H1 (cell line): ENCODE measurements around the gene KLC4. TPM values are rescaled to one million over a fixed set of nuclear protein-coding genes. Genes with fewer than 3 reads are reported as not detected.
A peak's percentile ranks its signal among the peaks of the same experiment; 100 is the strongest.

Source experiments
- CTCF ChIA-PET: fragments of 300-600 bp; sonication (Branson Sonifier 250); formaldehyde crosslinking; loops from one replicate; lab custom pipeline; 2021; ENCODE audit not compliant: partially characterized antibody; lab: Charles Lee
- POLR2A ChIA-PET: fragments of 300-600 bp; sonication (Branson Sonifier 250); formaldehyde crosslinking; loops from one replicate; lab custom pipeline; 2021; ENCODE audit warnings: inconsistent platforms; ENCODE audit not compliant: partially characterized antibody; lab: Charles Lee
- DNase-seq, 2 experiments: peaks; one replicate each; pipeline versions ENCODE4 v3.0.0 to v3.0.0-alpha.2; 2010 to 2022; ENCODE audit warnings: low spot score in 2 of 2, low read depth in 1 of 2, mixed read lengths in 1 of 2
- FAIRE-seq: peaks from 2 replicates; lab custom pipeline; 2011; peaks lifted over from hg19 to GRCh38; lab: Jason Lieb, UNC
- H2AFZ ChIP-seq: 2 replicates; pipeline ENCODE4 v1.8.1; 2012; ENCODE audit warnings: low read length, inconsistent platforms
- H2AK5ac ChIP-seq: 2 replicates; pipeline ENCODE4 v1.6.1; 2013; ENCODE audit warnings: low read depth, low read length
- H2BK120ac ChIP-seq: replicated peaks from 2 replicates; pipeline ENCODE3; 2013; ENCODE audit warnings: low read depth, low read length, inconsistent platforms
- H2BK12ac ChIP-seq: 2 replicates; pipeline ENCODE4 v1.6.1; 2013; ENCODE audit warnings: low read depth, low read length
- H2BK15ac ChIP-seq: 2 replicates; pipeline ENCODE4 v1.6.1; 2013; ENCODE audit warnings: low read length
- H2BK20ac ChIP-seq: 2 replicates; pipeline ENCODE4 v1.6.1; 2013; ENCODE audit warnings: low read length
- H2BK5ac ChIP-seq: 2 replicates; pipeline ENCODE4 v1.6.1; 2013; ENCODE audit warnings: low read depth, low read length
- H3K14ac ChIP-seq: 2 replicates; pipeline ENCODE4 v1.6.1; 2013; ENCODE audit warnings: inconsistent platforms; ENCODE audit not compliant: insufficient read length
- H3K18ac ChIP-seq: 2 replicates; pipeline ENCODE4 v1.6.1; 2013; ENCODE audit warnings: low read length; ENCODE audit errors: extremely low read depth
- H3K23ac ChIP-seq: 2 replicates; pipeline ENCODE4 v1.6.1; 2013; ENCODE audit warnings: inconsistent platforms; ENCODE audit not compliant: insufficient read length
- H3K23me2 ChIP-seq: 2 replicates; pipeline ENCODE4 v1.6.1; 2013; ENCODE audit warnings: low read depth, low read length
- H3K27ac ChIP-seq: 2 replicates; pipeline ENCODE4 v1.6.1; 2011; ENCODE audit warnings: low read depth, low read length, inconsistent platforms
- H3K27me3 ChIP-seq, 4 experiments: replicated peaks in 1 of 4; 1 replicate in 1 of 4; 2 replicates in 3 of 4; pipeline versions ENCODE4 v1.6.1 to v1.8.1; 2011 to 2013; ENCODE audit warnings: low read length in 3 of 4, mild to moderate bottlenecking in 3 of 4, inconsistent platforms in 2 of 4, mixed read lengths in 2 of 4, moderate library complexity in 1 of 4; ENCODE audit not compliant: control insufficient read depth in 3 of 4, insufficient read depth in 3 of 4; ENCODE audit errors: extremely low read depth in 1 of 4
- H3K36me3 ChIP-seq, 4 experiments: 2 replicates each; pipeline versions ENCODE4 v1.6.1 to v1.8.1; 2011 to 2013; ENCODE audit warnings: mild to moderate bottlenecking in 4 of 4, low read length in 3 of 4, moderate library complexity in 2 of 4, control low read depth in 1 of 4, inconsistent platforms in 1 of 4; ENCODE audit not compliant: insufficient read depth in 4 of 4, control insufficient read depth in 2 of 4
- H3K4ac ChIP-seq: replicated peaks from 2 replicates; pipeline ENCODE3; 2013; ENCODE audit warnings: low read length, low read depth, mixed read lengths, inconsistent platforms; ENCODE audit not compliant: insufficient read length
- H3K4me1 ChIP-seq, 4 experiments: replicated peaks in 1 of 4; 1 replicate in 1 of 4; 2 replicates in 3 of 4; pipeline versions ENCODE4 v1.6.1 to v1.8.1; 2011 to 2013; ENCODE audit warnings: low read length in 3 of 4, inconsistent platforms in 2 of 4, mixed read lengths in 1 of 4; ENCODE audit not compliant: insufficient read depth in 4 of 4, control insufficient read depth in 3 of 4
- H3K4me2 ChIP-seq, 2 experiments: 2 replicates each; pipeline versions ENCODE4 v1.6.1 to v1.8.1; 2011 to 2013; ENCODE audit warnings: low read depth in 2 of 2, low read length in 2 of 2, control low read depth in 1 of 2, inconsistent platforms in 1 of 2, mild to moderate bottlenecking in 1 of 2; ENCODE audit not compliant: insufficient read depth in 1 of 2
- H3K4me3 ChIP-seq, 4 experiments: fragments of 200-600, 300-600 bp in 1 of 4; sonication (generic), shearing (Covaris generic), sonication (Bioruptor Twin) in 1 of 4; 2 replicates each; pipeline versions ENCODE4 v1.5.1 to v1.8.1; 2011 to 2016; ENCODE audit warnings: low read length in 4 of 4, low read depth in 3 of 4, control low read depth in 2 of 4, inconsistent platforms in 2 of 4, mild to moderate bottlenecking in 2 of 4, mixed read lengths in 1 of 4, moderate library complexity in 1 of 4; ENCODE audit not compliant: insufficient read depth in 2 of 4; ENCODE audit errors: extremely low read depth in 1 of 4
- H3K56ac ChIP-seq: replicated peaks from 2 replicates; pipeline ENCODE3; 2013; ENCODE audit warnings: low read depth, mild to moderate bottlenecking, mixed read lengths, low read length, inconsistent platforms; ENCODE audit not compliant: insufficient read length
- H3K79me1 ChIP-seq: 2 replicates; pipeline ENCODE4 v1.6.1; 2013; ENCODE audit warnings: low read depth, low read length, control low read depth
- H3K79me2 ChIP-seq, 2 experiments: 2 replicates each; pipeline versions ENCODE4 v1.6.1 to v1.8.1; 2012 to 2013; ENCODE audit warnings: low read length in 2 of 2, mild to moderate bottlenecking in 2 of 2, inconsistent platforms in 1 of 2; ENCODE audit not compliant: insufficient read depth in 2 of 2, control insufficient read depth in 1 of 2
- H3K9ac ChIP-seq, 4 experiments: replicated peaks in 1 of 4; 1 replicate in 1 of 4; 2 replicates in 3 of 4; pipeline versions ENCODE4 v1.6.1 to v1.8.1; 2011 to 2013; ENCODE audit warnings: low read depth in 3 of 4, low read length in 3 of 4, control low read depth in 2 of 4, mild to moderate bottlenecking in 2 of 4, moderate library complexity in 2 of 4, inconsistent platforms in 1 of 4; ENCODE audit errors: extremely low read depth in 1 of 4
- H3K9me3 ChIP-seq, 2 experiments: 2 replicates each; pipeline versions ENCODE4 v1.6.1 to v1.8.1; 2012 to 2013; ENCODE audit warnings: mild to moderate bottlenecking in 2 of 2, moderate library complexity in 2 of 2, control low read depth in 1 of 2, inconsistent platforms in 1 of 2, low read depth in 1 of 2, low read length in 1 of 2, mixed read lengths in 1 of 2; ENCODE audit not compliant: insufficient read depth in 2 of 2
- H4K20me1 ChIP-seq, 2 experiments: replicated peaks in 1 of 2; 2 replicates each; pipeline versions ENCODE3 to v1.8.1; 2011 to 2013; ENCODE audit warnings: inconsistent platforms in 2 of 2, low read length in 2 of 2, mild to moderate bottlenecking in 1 of 2; ENCODE audit not compliant: insufficient read depth in 2 of 2, control insufficient read depth in 1 of 2
- H4K5ac ChIP-seq: 2 replicates; pipeline ENCODE4 v1.6.1; 2013; ENCODE audit warnings: low read length, low read depth, mixed read lengths, inconsistent platforms; ENCODE audit not compliant: insufficient read length
- H4K8ac ChIP-seq: 2 replicates; pipeline ENCODE4 v1.8.0; 2013; ENCODE audit warnings: mild to moderate bottlenecking, moderate library complexity, low read length, inconsistent platforms; ENCODE audit not compliant: insufficient read depth; ENCODE audit errors: extremely low read depth
- H4K91ac ChIP-seq: replicated peaks from 2 replicates; pipeline ENCODE3; 2013; ENCODE audit warnings: low read length, mixed read lengths, inconsistent platforms; ENCODE audit not compliant: insufficient read length
- CBX8 ChIP-seq: fragments of 300-800, 300-1000 bp; sonication (generic); IDR thresholded peaks from 2 replicates; pipeline ENCODE4 v1.7.1; 2016; ENCODE audit warnings: low read depth, low read length, borderline replicate concordance
- CHD1 ChIP-seq: IDR thresholded peaks from 2 replicates; pipeline ENCODE4 v1.6.1; 2012; ENCODE audit warnings: low read depth, low read length, improper control_type of control experiment
- RFX5 ChIP-seq: IDR thresholded peaks from 2 replicates; pipeline ENCODE4 v1.6.1; 2011; ENCODE audit warnings: low read depth, low read length, improper control_type of control experiment, borderline replicate concordance
- SUZ12 ChIP-seq: fragments of 200-600 bp; sonication (generic); IDR thresholded peaks from 2 replicates; pipeline ENCODE4 v1.6.1; 2012; ENCODE audit warnings: mild to moderate bottlenecking, inconsistent platforms, low read length, moderate library complexity, mixed read lengths
- whole genome bisulfite sequencing, 2 experiments: shearing (Covaris generic) in 1 of 2; methylation state at CpG; one replicate each; pipeline versions ENCODE4 v1.1.6 to v1.1.7; 2013 to 2015; ENCODE audit warnings: low lambda C conversion rate in 2 of 2, mixed read lengths in 2 of 2, inconsistent platforms in 1 of 2, low coverage in 1 of 2, missing lambda C conversion rate in 1 of 2; ENCODE audit not compliant: insufficient replicate concordance in 2 of 2, insufficient coverage in 1 of 2, insufficient read length in 1 of 2; ENCODE audit errors: extremely low coverage in 1 of 2, missing lambda C conversion rate in 1 of 2; 5-methylcytosine and 5-hydroxymethylcytosine counted together
- polyA plus RNA-seq, 7 experiments: library from polyadenylated mRNA; depleted of rRNA in 3 of 7; stranded (reverse) in 5 of 7; unstranded in 2 of 7; fragments of >200 nt in 5 of 7; fragments of 200-250 nt in 2 of 7; gene quantifications; 1 replicate in 5 of 7; 2 replicates in 1 of 7; 4 replicates in 1 of 7; pipeline versions ENCODE4 v1.2.1 to v1.2.3, GENCODE V29; 2011 to 2013; ENCODE audit warnings: missing spikeins in 2 of 7, mixed read lengths in 2 of 7
- total RNA-seq: library from RNA; stranded (reverse); fragmentation: NEBNext Ultra II Directional; extraction: Animal tissue kit (Norgen Biotek cat#: 25700); gene quantifications from 2 replicates; pipeline ENCODE4 v1.2.1, GENCODE V29; 2021
- TF ChIP-seq, protein P1 (sequence below): IDR thresholded peaks from 2 replicates; pipeline ENCODE4 v1.6.1; 2012; ENCODE audit warnings: low read length, inconsistent platforms

Gene KLC4
- total and polyA plus RNA-seq, 2 of the 8 experiments (the other 6 are each of a cell fraction or from before 2014, with no cell fraction given): 15.7 to 28.5 TPM

DNA sequence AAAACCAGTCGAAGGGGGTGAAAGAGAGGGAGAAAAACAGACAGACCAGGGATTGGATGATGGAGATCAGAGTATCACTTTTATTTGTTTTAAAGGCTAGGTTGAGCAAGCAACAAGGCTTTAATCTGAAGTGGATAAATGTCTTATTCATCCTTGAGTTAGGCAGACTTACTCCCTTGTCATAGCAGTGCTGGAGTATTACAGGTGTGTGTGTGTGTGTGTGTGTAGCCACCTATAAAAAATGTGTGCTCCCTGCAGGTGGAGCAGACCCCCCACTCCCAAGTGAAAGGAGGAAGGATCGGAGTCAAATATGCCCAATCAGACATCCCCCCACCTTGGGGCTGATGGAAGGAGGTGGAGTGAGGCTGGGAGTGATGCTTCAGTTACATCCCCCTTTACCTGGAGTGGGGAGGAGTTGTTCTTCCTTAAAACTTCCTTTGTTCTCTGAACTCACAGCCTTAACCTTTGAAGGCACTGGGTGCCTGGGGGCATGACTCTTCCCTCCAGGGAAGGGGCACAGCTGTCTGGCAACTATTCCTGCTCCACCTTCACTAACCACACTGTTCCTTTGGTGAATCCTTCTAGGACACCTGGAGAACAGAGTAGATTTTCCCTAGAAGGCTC lies 43.9 kb downstream of the KLC4 start:
- no peak overlapping the region for H3K18ac ChIP-seq
- no peaks in the 10 kb centered on the region for H3K27me3 ChIP-seq
- H2BK5ac ChIP-seq: no peak overlapping the region
- no peak overlapping the region for H3K27ac ChIP-seq
- no peak overlapping the region for H3K4ac ChIP-seq
- H4K8ac ChIP-seq: no peak overlapping the region
- peak; percentile 36 for FAIRE-seq
- CTCF ChIA-PET: no interaction called here
- TF ChIP-seq CBX8 (no peak), RFX5 (no peak), CHD1 (no peak), SUZ12 (no peak)
- TF ChIP-seq, protein P1, sequence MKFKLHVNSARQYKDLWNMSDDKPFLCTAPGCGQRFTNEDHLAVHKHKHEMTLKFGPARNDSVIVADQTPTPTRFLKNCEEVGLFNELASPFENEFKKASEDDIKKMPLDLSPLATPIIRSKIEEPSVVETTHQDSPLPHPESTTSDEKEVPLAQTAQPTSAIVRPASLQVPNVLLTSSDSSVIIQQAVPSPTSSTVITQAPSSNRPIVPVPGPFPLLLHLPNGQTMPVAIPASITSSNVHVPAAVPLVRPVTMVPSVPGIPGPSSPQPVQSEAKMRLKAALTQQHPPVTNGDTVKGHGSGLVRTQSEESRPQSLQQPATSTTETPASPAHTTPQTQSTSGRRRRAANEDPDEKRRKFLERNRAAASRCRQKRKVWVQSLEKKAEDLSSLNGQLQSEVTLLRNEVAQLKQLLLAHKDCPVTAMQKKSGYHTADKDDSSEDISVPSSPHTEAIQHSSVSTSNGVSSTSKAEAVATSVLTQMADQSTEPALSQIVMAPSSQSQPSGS: no peak
- H3K36me3 ChIP-seq: no peaks in the 10 kb centered on the region
- H3K23ac ChIP-seq: no peak overlapping the region
- no peak overlapping the region for H3K14ac ChIP-seq
- H3K79me2 ChIP-seq: peaks cover 3 to 70% of the 10 kb centered on the region in 2 experiments; a peak in 3 of 4 replicates
- no peak overlapping the region for H2BK20ac ChIP-seq
- no peaks in the 10 kb centered on the region for H3K9me3 ChIP-seq
- no peak overlapping the region for H2AK5ac ChIP-seq
- 61% methylated on average over 2 of the region's 2 CpGs; no CpG with 5 or more reads in 1 of the 2 experiments for WGBS, 2 experiments
- H4K91ac ChIP-seq: no peak overlapping the region
- H3K23me2 ChIP-seq: no peaks in the 10 kb centered on the region
- H4K5ac ChIP-seq: no peak overlapping the region
- peaks cover 6% of the 10 kb centered on the region; the same call in 1 of the 2 replicates for H3K79me1 ChIP-seq
- no peaks in the 10 kb centered on the region for H4K20me1 ChIP-seq
- DNase-seq: no peak
- H2BK120ac ChIP-seq: no peak overlapping the region
- no peak overlapping the region for H2BK12ac ChIP-seq
- no peak overlapping the region for H2BK15ac ChIP-seq
- peaks cover 3 to 13% (median 6%) of the 10 kb centered on the region in 4 experiments; a peak in 5 of 7 replicates for H3K4me1 ChIP-seq
- H3K4me3 ChIP-seq: no peak overlapping the region
- no peak overlapping the region for H2AFZ ChIP-seq
- POLR2A ChIA-PET: interaction anchor here (0.6 to 1.1 kb wide), 2 partner anchors 12 to 14 kb away, joined by 3 read pairs; no protein-coding TSS in a partner anchor
- peak overlapping the region; percentile 0 to 29 for H3K4me2 ChIP-seq
- H3K9ac ChIP-seq: 0 out of 7 replicates have a peak overlapping the region, but pooled peaks of 1 of the 4 experiments have one; percentile 13
- no peak overlapping the region for H3K56ac ChIP-seq
